Activated CD4-positive, alpha-beta T cell treated with anti-CD3 and anti-CD28 coated beads, Interleukin-2, amount 10 ng/mL, durations not matched to agents 24 days and 14 days (primary cell): Measurements from ENCODE around the gene GABRB1. TPM values are rescaled to one million over a fixed set of nuclear protein-coding genes. Genes with fewer than 3 reads are reported as not detected.

Source experiments
- DNase-seq: peaks from one replicate; pipeline ENCODE4 v3.0.0; 2022
- H3K27ac Mint-ChIP-seq: one replicate; pipeline ENCODE4 v1.8.0; 2022; ENCODE audit warnings: mild to moderate bottlenecking, mixed read lengths
- H3K27me3 Mint-ChIP-seq: one replicate; pipeline ENCODE4 v1.8.0; 2022; ENCODE audit warnings: mixed read lengths
- H3K36me3 Mint-ChIP-seq: one replicate; pipeline ENCODE4 v1.8.0; 2022; ENCODE audit warnings: low read depth, mild to moderate bottlenecking, mixed read lengths
- H3K4me1 Mint-ChIP-seq: one replicate; pipeline ENCODE4 v1.8.0; 2021; ENCODE audit warnings: mixed read lengths
- H3K4me3 Mint-ChIP-seq: one replicate; pipeline ENCODE4 v1.8.0; 2022; ENCODE audit warnings: mild to moderate bottlenecking, moderate library complexity, mixed read lengths
- H3K9me3 Mint-ChIP-seq: one replicate; pipeline ENCODE4 v1.8.0; 2021; ENCODE audit warnings: mixed read lengths
- intact Hi-C: fragments of 100-400 bp; cut with micrococcal nuclease; formaldehyde crosslinking; loops from one replicate; pipeline ENCODE4 v1.15.1; 2023
- total RNA-seq: library from RNA; stranded (reverse); gene quantifications from 2 replicates; pipeline ENCODE4 v1.2.3, GENCODE V29; 2022

GABRB1 gene
- total RNA-seq, 1 donor from 2014 or later = not detected

- no peaks in the 10 kb centered on the region for H3K4me1 Mint-ChIP-seq
- no peak overlapping the region for H3K4me3 Mint-ChIP-seq
- intact Hi-C loops = no loop called here
- no peak for DNase-seq
- no peaks in the 10 kb centered on the region for H3K9me3 Mint-ChIP-seq
- H3K27me3 Mint-ChIP-seq = peaks cover 7% of the 10 kb centered on the region
- no peaks in the 10 kb centered on the region for H3K36me3 Mint-ChIP-seq
- no peak overlapping the region for H3K27ac Mint-ChIP-seq
These were observed 355.3 kb downstream of the GABRB1 start for GRCh38 chr4:47386561-47387235.

- no peak overlapping the region for H3K27ac Mint-ChIP-seq
- H3K4me3 Mint-ChIP-seq = no peak overlapping the region
- intact Hi-C loops = no loop called here
- no peak for DNase-seq
- no peaks in the 10 kb centered on the region for H3K36me3 Mint-ChIP-seq
- no peaks in the 10 kb centered on the region for H3K4me1 Mint-ChIP-seq
- no peaks in the 10 kb centered on the region for H3K9me3 Mint-ChIP-seq
- peaks cover 9% of the 10 kb centered on the region for H3K27me3 Mint-ChIP-seq
These were observed 359.2 kb downstream of the GABRB1 start for GRCh38 chr4:47390428-47391125.

GRCh38 chr4:47391256-47391655 lies 359.9 kb downstream of the GABRB1 start:
- Mint-ChIP-seq H3K9me3 (no peaks in the 10 kb centered on the region), H3K36me3 (no peaks in the 10 kb centered on the region), H3K4me3 (no peak overlapping the region), H3K27me3 (peaks cover 6% of the 10 kb centered on the region), H3K27ac (no peak overlapping the region), H3K4me1 (no peaks in the 10 kb centered on the region)
- DNase-seq = no peak
- intact Hi-C loops = no loop called here

- Mint-ChIP-seq H3K4me3 (no peak overlapping the region), H3K4me1 (no peaks in the 10 kb centered on the region), H3K36me3 (no peaks in the 10 kb centered on the region), H3K27ac (no peak overlapping the region), H3K9me3 (no peaks in the 10 kb centered on the region), H3K27me3 (peaks cover 12% of the 10 kb centered on the region)
- no peak for DNase-seq
- intact Hi-C loops = no loop called here
These were observed 375.0 kb downstream of the GABRB1 start for GRCh38 chr4:47406408-47406807.

GRCh38 chr4:47410271-47410670 lies 378.9 kb downstream of the GABRB1 start:
- DNase-seq = no peak
- H3K27ac Mint-ChIP-seq = no peak overlapping the region
- intact Hi-C loops = no loop called here
- H3K4me3 Mint-ChIP-seq = no peak overlapping the region
- H3K36me3 Mint-ChIP-seq = no peaks in the 10 kb centered on the region
- peaks cover 6% of the 10 kb centered on the region for H3K27me3 Mint-ChIP-seq
- no peaks in the 10 kb centered on the region for H3K9me3 Mint-ChIP-seq
- no peaks in the 10 kb centered on the region for H3K4me1 Mint-ChIP-seq

GRCh38 chr4:47413521-47413920 lies 382.2 kb downstream of the GABRB1 start:
- peaks cover 2% of the 10 kb centered on the region for H3K27me3 Mint-ChIP-seq
- H3K27ac Mint-ChIP-seq = no peak overlapping the region
- no peaks in the 10 kb centered on the region for H3K36me3 Mint-ChIP-seq
- intact Hi-C loops = no loop called here
- no peaks in the 10 kb centered on the region for H3K9me3 Mint-ChIP-seq
- no peak overlapping the region for H3K4me3 Mint-ChIP-seq
- no peaks in the 10 kb centered on the region for H3K4me1 Mint-ChIP-seq
- DNase-seq = no peak

GRCh38 chr4:47415719-47416118 lies 384.4 kb downstream of the GABRB1 start:
- Mint-ChIP-seq H3K27ac (no peak overlapping the region), H3K9me3 (no peaks in the 10 kb centered on the region), H3K4me3 (no peak overlapping the region), H3K36me3 (no peaks in the 10 kb centered on the region), H3K4me1 (no peaks in the 10 kb centered on the region), H3K27me3 (peaks cover 7% of the 10 kb centered on the region)
- no peak for DNase-seq
- intact Hi-C loops = no loop called here

- Mint-ChIP-seq H3K36me3 (no peaks in the 10 kb centered on the region), H3K4me3 (no peak overlapping the region), H3K27ac (no peak overlapping the region), H3K4me1 (no peaks in the 10 kb centered on the region), H3K9me3 (no peaks in the 10 kb centered on the region), H3K27me3 (peaks cover 15% of the 10 kb centered on the region)
- no peak for DNase-seq
- intact Hi-C loops = no loop called here
These were observed 386.8 kb downstream of the GABRB1 start for GRCh38 chr4:47418147-47418546.

GRCh38 chr4:47419296-47419695 lies 387.9 kb downstream of the GABRB1 start:
- Mint-ChIP-seq H3K4me1 (no peaks in the 10 kb centered on the region), H3K9me3 (no peaks in the 10 kb centered on the region), H3K27ac (no peak overlapping the region), H3K27me3 (peaks cover 15% of the 10 kb centered on the region), H3K36me3 (no peaks in the 10 kb centered on the region), H3K4me3 (no peak overlapping the region)
- DNase-seq = no peak
- intact Hi-C loops = no loop called here

GRCh38 chr4:47425628-47426027 lies 394.3 kb downstream of the GABRB1 start:
- no peak for DNase-seq
- H3K4me3 Mint-ChIP-seq = no peak overlapping the region
- no peaks in the 10 kb centered on the region for H3K9me3 Mint-ChIP-seq
- H3K27ac Mint-ChIP-seq = no peak overlapping the region
- no peaks in the 10 kb centered on the region for H3K4me1 Mint-ChIP-seq
- H3K36me3 Mint-ChIP-seq = no peaks in the 10 kb centered on the region
- intact Hi-C loops = no loop called here
- peaks cover 10% of the 10 kb centered on the region for H3K27me3 Mint-ChIP-seq

- Mint-ChIP-seq H3K9me3 (no peaks in the 10 kb centered on the region), H3K4me3 (no peak overlapping the region), H3K4me1 (no peaks in the 10 kb centered on the region), H3K27me3 (peaks cover 2% of the 10 kb centered on the region), H3K36me3 (no peaks in the 10 kb centered on the region), H3K27ac (no peak overlapping the region)
- DNase-seq = no peak
- intact Hi-C loops = no loop called here
These were observed 396.6 kb downstream of the GABRB1 start for GRCh38 chr4:47427935-47428334.

- intact Hi-C loops = no loop called here
- Mint-ChIP-seq H3K4me3 (no peak overlapping the region), H3K36me3 (no peaks in the 10 kb centered on the region), H3K4me1 (no peaks in the 10 kb centered on the region), H3K9me3 (no peaks in the 10 kb centered on the region), H3K27me3 (peaks cover 9% of the 10 kb centered on the region), H3K27ac (no peak overlapping the region)
- no peak for DNase-seq
These were observed 401.4 kb downstream of the GABRB1 start for GRCh38 chr4:47432749-47433148.

- Mint-ChIP-seq H3K4me3 (no peak overlapping the region), H3K27me3 (peaks cover 11% of the 10 kb centered on the region), H3K9me3 (no peaks in the 10 kb centered on the region), H3K4me1 (no peaks in the 10 kb centered on the region), H3K36me3 (no peaks in the 10 kb centered on the region), H3K27ac (no peak overlapping the region)
- DNase-seq = no peak
- intact Hi-C loops = no loop called here
These were observed 403.6 kb downstream of the GABRB1 start for GRCh38 chr4:47434931-47435330.

- Mint-ChIP-seq H3K4me3 (no peak overlapping the region), H3K27ac (no peak overlapping the region), H3K4me1 (peaks cover 8% of the 10 kb centered on the region), H3K27me3 (peaks cover 2% of the 10 kb centered on the region), H3K36me3 (peaks cover 3% of the 10 kb centered on the region), H3K9me3 (no peaks in the 10 kb centered on the region)
- no peak for DNase-seq
- intact Hi-C loops = no loop called here
These were observed 411.6 kb downstream of the GABRB1 start for GRCh38 chr4:47442980-47443379.

GRCh38 chr4:47444031-47444430 lies 412.7 kb downstream of the GABRB1 start:
- intact Hi-C loops = no loop called here
- Mint-ChIP-seq H3K27ac (no peak overlapping the region), H3K36me3 (peaks cover 3% of the 10 kb centered on the region), H3K9me3 (no peaks in the 10 kb centered on the region), H3K4me1 (peaks cover 8% of the 10 kb centered on the region), H3K4me3 (no peak overlapping the region), H3K27me3 (no peaks in the 10 kb centered on the region)
- no peak for DNase-seq
